GM12878 (cell line): ENCODE data around the gene MUC21.

Experiments used
- KLF5 ChIP-seq: fragments of 450-650 bp; IDR thresholded peaks from 2 replicates; pipeline ENCODE4 v1.6.1; 2014; ENCODE audit warnings: mild to moderate bottlenecking; ENCODE audit not compliant: partially characterized antibody
- POLR2A ChIP-seq: IDR thresholded peaks from 2 replicates; pipeline ENCODE4 v1.6.1; 2011; ENCODE audit warnings: low read depth, mild to moderate bottlenecking, low read length
- POLR2AphosphoS5 ChIP-seq: IDR thresholded peaks from 2 replicates; pipeline ENCODE4 v1.6.1; 2011; ENCODE audit warnings: mild to moderate bottlenecking, low read length, inconsistent platforms
- SIN3A ChIP-seq: IDR thresholded peaks from 2 replicates; pipeline ENCODE4 v1.6.1; 2012; ENCODE audit warnings: low read depth, low read length, improper control_type of control experiment
- TAF1 ChIP-seq: IDR thresholded peaks from 2 replicates; pipeline ENCODE4 v1.6.1; 2011; ENCODE audit warnings: mild to moderate bottlenecking, low read depth, low read length, borderline replicate concordance
- TCF7 ChIP-seq: IDR thresholded peaks from 2 replicates; pipeline ENCODE4 v1.6.1; 2014; ENCODE audit warnings: antibody characterized with exemption, borderline replicate concordance
- TF ChIP-seq, protein P1 (sequence below), 3 experiments: IDR thresholded peaks in 2 of 3; conservative IDR thresholded peaks in 1 of 3; 2 replicates each; pipeline ENCODE4 v1.5.1; 2011; ENCODE audit warnings: low read depth in 3 of 3, low read length in 3 of 3, mild to moderate bottlenecking in 3 of 3, control low read depth in 2 of 3, moderate library complexity in 2 of 3, inconsistent platforms in 1 of 3, mixed read lengths in 1 of 3; ENCODE audit not compliant: control insufficient read depth in 2 of 3, insufficient read depth in 1 of 3; ENCODE audit errors: extremely low read depth in 1 of 3

DNA sequence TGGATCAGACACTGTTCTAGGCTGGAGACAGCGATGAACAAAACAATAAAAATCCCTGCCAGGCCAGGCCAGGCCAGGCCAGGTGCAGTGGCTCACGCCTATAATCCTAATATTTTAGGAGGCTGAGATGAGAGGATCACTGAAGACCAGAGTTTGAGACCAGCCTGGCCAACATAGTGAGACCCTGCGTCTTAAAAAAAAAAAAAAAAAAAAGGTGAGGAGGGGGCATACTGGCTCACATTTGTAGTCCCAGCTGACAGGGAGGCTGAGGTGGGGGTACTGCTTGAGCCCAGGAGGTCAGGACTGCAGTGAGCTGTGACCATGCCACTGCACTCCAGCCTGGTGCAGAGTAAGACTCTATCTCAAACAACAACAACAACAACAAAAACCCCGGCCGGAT is 38.2 kb upstream of the MUC21 start:
- no peak for TF ChIP-seq TCF7
- no peak for TF ChIP-seq KLF5
- TF ChIP-seq, protein P1, sequence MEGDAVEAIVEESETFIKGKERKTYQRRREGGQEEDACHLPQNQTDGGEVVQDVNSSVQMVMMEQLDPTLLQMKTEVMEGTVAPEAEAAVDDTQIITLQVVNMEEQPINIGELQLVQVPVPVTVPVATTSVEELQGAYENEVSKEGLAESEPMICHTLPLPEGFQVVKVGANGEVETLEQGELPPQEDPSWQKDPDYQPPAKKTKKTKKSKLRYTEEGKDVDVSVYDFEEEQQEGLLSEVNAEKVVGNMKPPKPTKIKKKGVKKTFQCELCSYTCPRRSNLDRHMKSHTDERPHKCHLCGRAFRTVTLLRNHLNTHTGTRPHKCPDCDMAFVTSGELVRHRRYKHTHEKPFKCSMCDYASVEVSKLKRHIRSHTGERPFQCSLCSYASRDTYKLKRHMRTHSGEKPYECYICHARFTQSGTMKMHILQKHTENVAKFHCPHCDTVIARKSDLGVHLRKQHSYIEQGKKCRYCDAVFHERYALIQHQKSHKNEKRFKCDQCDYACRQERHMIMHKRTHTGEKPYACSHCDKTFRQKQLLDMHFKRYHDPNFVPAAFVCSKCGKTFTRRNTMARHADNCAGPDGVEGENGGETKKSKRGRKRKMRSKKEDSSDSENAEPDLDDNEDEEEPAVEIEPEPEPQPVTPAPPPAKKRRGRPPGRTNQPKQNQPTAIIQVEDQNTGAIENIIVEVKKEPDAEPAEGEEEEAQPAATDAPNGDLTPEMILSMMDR (IDR thresholded peaks at IDR 0.05 in 2 of 3, conservative IDR thresholded peaks at IDR 0.05 in 1 of 3; ENCODE audit: control insufficient read depth in 2 of 3, extremely low read depth in 1 of 3, insufficient read depth in 1 of 3, low read depth in 3 of 3, low read length in 3 of 3): no peak
- no peak for TF ChIP-seq POLR2A
- no peak for TF ChIP-seq TAF1
- no peak for TF ChIP-seq POLR2AphosphoS5
- no peak for TF ChIP-seq SIN3A
